ENCODE data around the gene FNDC7. TPM values are rescaled to one million over a fixed set of nuclear protein-coding genes. Genes with fewer than 3 reads are reported as not detected.
"Not testable (repeated sequence)": the region's sequence is repeated elsewhere in the genome, so short reads cannot be mapped to it uniquely, and the experiment has no call there.

Gene FNDC7
- total RNA-seq, 2 experiments from 2014 or later = not detected

DNA sequence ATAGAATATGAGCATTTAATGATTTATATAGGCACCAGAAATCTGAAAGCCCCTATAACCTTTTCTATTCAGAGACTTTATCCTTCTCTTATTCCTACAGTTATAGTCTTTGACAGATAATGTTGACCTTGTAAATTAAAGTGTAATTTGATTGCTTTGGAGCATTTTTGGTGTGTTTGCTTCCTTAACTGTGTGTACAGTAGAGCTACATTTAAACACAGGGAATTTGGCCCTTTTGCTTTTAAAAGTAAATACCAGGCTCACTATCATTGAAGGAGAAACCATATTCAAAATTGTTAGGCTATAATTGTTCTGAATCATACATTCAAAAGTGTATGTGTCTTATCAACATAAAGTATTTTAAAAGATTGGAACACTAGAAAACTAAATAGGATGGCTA lies 66.7 kb downstream of the FNDC7 start:
- no peak for DNase-seq (ENCODE audit: low spot score)
- CTCF ChIA-PET (ENCODE audit: unreplicated experiment) = no interaction called here
- TF ChIP-seq, protein P1, sequence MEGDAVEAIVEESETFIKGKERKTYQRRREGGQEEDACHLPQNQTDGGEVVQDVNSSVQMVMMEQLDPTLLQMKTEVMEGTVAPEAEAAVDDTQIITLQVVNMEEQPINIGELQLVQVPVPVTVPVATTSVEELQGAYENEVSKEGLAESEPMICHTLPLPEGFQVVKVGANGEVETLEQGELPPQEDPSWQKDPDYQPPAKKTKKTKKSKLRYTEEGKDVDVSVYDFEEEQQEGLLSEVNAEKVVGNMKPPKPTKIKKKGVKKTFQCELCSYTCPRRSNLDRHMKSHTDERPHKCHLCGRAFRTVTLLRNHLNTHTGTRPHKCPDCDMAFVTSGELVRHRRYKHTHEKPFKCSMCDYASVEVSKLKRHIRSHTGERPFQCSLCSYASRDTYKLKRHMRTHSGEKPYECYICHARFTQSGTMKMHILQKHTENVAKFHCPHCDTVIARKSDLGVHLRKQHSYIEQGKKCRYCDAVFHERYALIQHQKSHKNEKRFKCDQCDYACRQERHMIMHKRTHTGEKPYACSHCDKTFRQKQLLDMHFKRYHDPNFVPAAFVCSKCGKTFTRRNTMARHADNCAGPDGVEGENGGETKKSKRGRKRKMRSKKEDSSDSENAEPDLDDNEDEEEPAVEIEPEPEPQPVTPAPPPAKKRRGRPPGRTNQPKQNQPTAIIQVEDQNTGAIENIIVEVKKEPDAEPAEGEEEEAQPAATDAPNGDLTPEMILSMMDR (conservative IDR thresholded peaks at IDR 0.05; ENCODE audit: low read length) = no peak
- Histone ChIP-seq H3K9me3 (ENCODE audit: low read length) (0 out of 2 replicates have a peak, but pooled peaks cover 7% of the 10 kb centered on the region), H3K36me3 (ENCODE audit: insufficient read depth, low read length) (peaks cover 82% of the 10 kb centered on the region), H4K20me1 (ENCODE audit: insufficient read depth, low read length) (no peaks in the 10 kb centered on the region), H3K4me2 (ENCODE audit: low read length) (no peak overlapping the region), H3K4me3 (ENCODE audit: low read depth, low read length, poor library complexity, severe bottlenecking) (no peak overlapping the region), H2AFZ (ENCODE audit: low read length) (no peak overlapping the region), H3K4me1 (ENCODE audit: insufficient read depth, low read length, poor library complexity, severe bottlenecking) (no peaks in the 10 kb centered on the region), H3K79me2 (ENCODE audit: insufficient read depth, low read depth, low read length) (no peaks in the 10 kb centered on the region), H3K9me2 (ENCODE audit: insufficient read depth, low read length) (no peaks in the 10 kb centered on the region), H3K27ac (ENCODE audit: low read depth, low read length, poor library complexity, severe bottlenecking) (no peak overlapping the region)
- POLR2A ChIA-PET = interaction anchor here (1.5 to 2.3 kb wide), 3 partner anchors 10 to 14 kb away, joined by 4 to 7 read pairs (median 4); no protein-coding TSS in a partner anchor
- no TSS peak for BruUV-seq (replicated peaks)
- intact Hi-C loops (cut with micrococcal nuclease; ENCODE audit: unreplicated experiment) = no loop called here

DNA sequence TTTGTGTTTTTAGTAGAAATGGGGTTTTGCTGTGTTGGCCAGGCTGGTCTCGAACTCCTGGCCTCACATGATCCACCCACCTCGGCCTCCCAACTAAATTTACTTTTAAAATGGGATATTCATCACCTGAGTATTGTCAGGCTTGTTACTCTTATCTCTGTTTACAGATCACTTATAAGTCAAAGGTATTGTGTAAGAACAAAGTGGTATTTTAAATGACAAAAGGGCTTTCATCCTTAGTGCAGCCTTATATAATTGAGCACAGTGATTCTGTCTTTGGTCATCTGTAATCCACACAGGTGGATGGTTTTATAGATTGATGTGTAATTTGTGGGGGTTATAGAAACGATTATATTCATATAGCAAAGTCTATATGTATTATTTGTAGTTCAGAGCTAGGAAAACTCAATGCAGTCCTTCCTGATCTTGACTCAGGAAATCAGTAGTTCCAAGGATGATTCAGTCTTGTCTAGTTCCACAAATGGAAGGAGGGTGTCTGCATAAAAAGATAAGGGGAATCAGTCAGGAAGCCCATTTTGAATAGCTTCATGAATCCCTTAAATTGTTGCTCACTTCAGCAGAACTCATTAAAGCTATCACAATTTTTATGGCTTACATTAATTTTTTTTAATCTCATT lies 68.3 kb downstream of the FNDC7 start:
- intact Hi-C loops (cut with micrococcal nuclease; ENCODE audit: unreplicated experiment) = no loop called here
- no peak overlapping the region for H3K27ac ChIP-seq (ENCODE audit: low read depth, low read length, poor library complexity, severe bottlenecking)
- no TSS peak for BruUV-seq (replicated peaks)
- H2AFZ ChIP-seq (ENCODE audit: low read length) = no peak overlapping the region
- TF ChIP-seq, protein P1 (conservative IDR thresholded peaks at IDR 0.05; ENCODE audit: low read length) = no peak
- TF ChIP-seq EZH2phosphoT487 (IDR thresholded peaks at IDR 0.05; ENCODE audit: borderline replicate concordance, low read depth, low read length) = no peak
- no peak overlapping the region for H3K4me2 ChIP-seq (ENCODE audit: low read length)
- H3K79me2 ChIP-seq (ENCODE audit: insufficient read depth, low read depth, low read length) = no peaks in the 10 kb centered on the region
- no peak for DNase-seq (ENCODE audit: low spot score)
- peaks cover 17% of the 10 kb centered on the region for H3K9me3 ChIP-seq (ENCODE audit: low read length)
- no peaks in the 10 kb centered on the region for H4K20me1 ChIP-seq (ENCODE audit: insufficient read depth, low read length)
- CTCF ChIA-PET (ENCODE audit: unreplicated experiment) = no interaction called here
- peaks cover 86% of the 10 kb centered on the region for H3K36me3 ChIP-seq (ENCODE audit: insufficient read depth, low read length)
- H3K4me3 ChIP-seq (ENCODE audit: low read depth, low read length, poor library complexity, severe bottlenecking) = no peak overlapping the region
- no peaks in the 10 kb centered on the region for H3K4me1 ChIP-seq (ENCODE audit: insufficient read depth, low read length, poor library complexity, severe bottlenecking)
- H3K9me2 ChIP-seq (ENCODE audit: insufficient read depth, low read length) = no peaks in the 10 kb centered on the region
- POLR2A ChIA-PET = no interaction called here

DNA sequence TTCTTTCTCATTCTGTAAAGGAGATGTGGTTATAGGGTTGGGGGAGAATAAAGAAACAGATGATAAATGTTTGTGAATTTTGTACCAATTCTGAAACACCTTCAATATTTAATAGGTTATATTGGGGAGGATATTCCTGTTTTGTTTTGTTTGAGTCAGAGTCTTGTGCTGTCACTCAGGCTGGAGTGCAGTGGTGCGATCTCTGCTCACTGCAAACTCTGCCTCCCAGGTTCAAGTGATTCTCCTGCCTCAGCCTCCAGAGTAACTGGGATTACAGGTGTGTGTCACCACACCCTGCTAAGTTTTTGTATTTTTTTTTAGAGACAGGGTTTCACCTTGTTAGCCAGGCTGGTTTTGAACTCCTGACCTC lies 68.9 kb downstream of the FNDC7 start:
- H3K27ac ChIP-seq (ENCODE audit: low read depth, low read length, poor library complexity, severe bottlenecking); H3K79me2 ChIP-seq (ENCODE audit: insufficient read depth, low read depth, low read length); DNase-seq (ENCODE audit: low spot score); H3K4me2 ChIP-seq (ENCODE audit: low read length); H4K20me1 ChIP-seq (ENCODE audit: insufficient read depth, low read length); H3K4me1 ChIP-seq (ENCODE audit: insufficient read depth, low read length, poor library complexity, severe bottlenecking); intact Hi-C loops (cut with micrococcal nuclease; ENCODE audit: unreplicated experiment); BruUV-seq (replicated peaks); H2AFZ ChIP-seq (ENCODE audit: low read length); POLR2A ChIA-PET; H3K4me3 ChIP-seq (ENCODE audit: low read depth, low read length, poor library complexity, severe bottlenecking); CTCF ChIA-PET (ENCODE audit: unreplicated experiment); H3K9me2 ChIP-seq (ENCODE audit: insufficient read depth, low read length): not testable (repeated sequence)
- H3K9me3 ChIP-seq (ENCODE audit: low read length) = peaks cover 22% of the 10 kb centered on the region
- peaks cover 86% of the 10 kb centered on the region for H3K36me3 ChIP-seq (ENCODE audit: insufficient read depth, low read length)
